OCI-LY7 (cell line): Measurements from ENCODE around the gene TMEM214. TPM values are rescaled to one million over a fixed set of nuclear protein-coding genes. Genes with fewer than 3 reads are reported as not detected.

Experiments used
- BruUV-seq: library from RNA; stranded (reverse); fragments of 400-500 nt; replicated peaks from 2 replicates; lab custom pipeline; 2021; lab: Mats Ljungman, UMichigan
- CTCF ChIA-PET: fragments of 300-600 bp; sonication (Branson Sonifier 250); formaldehyde crosslinking; loops from one replicate; lab custom pipeline; 2022; ENCODE audit warnings: antibody characterized with exemption; ENCODE audit not compliant: unreplicated experiment; lab: Charles Lee
- POLR2A ChIA-PET: fragments of 300-600 bp; sonication (Branson Sonifier 250); formaldehyde crosslinking; loops from one replicate; lab custom pipeline; 2022; ENCODE audit warnings: antibody characterized with exemption; lab: Charles Lee
- DNase-seq: peaks from one replicate; pipeline ENCODE4 v3.0.0-alpha.2; 2015; ENCODE audit warnings: low spot score
- H2AFZ ChIP-seq: fragments of 200-600 bp; sonication (generic), shearing (Covaris generic); 2 replicates; pipeline ENCODE4 v1.6.1; 2014; ENCODE audit warnings: mild to moderate bottlenecking, antibody characterized with exemption, low read length, moderate library complexity
- H3K27ac ChIP-seq: fragments of 200-600 bp; sonication (generic); 2 replicates; pipeline ENCODE4 v1.5.1; 2014; ENCODE audit warnings: mixed run types, low read depth, mild to moderate bottlenecking, moderate library complexity, low read length, inconsistent platforms; ENCODE audit not compliant: poor library complexity, severe bottlenecking
- H3K36me3 ChIP-seq: fragments of 200-600 bp; sonication (generic); 2 replicates; pipeline ENCODE4 v1.6.1; 2014; ENCODE audit warnings: mild to moderate bottlenecking, antibody characterized with exemption, low read length, moderate library complexity, mixed read lengths; ENCODE audit not compliant: insufficient read depth
- H3K4me1 ChIP-seq: fragments of 200-600 bp; sonication (generic); 2 replicates; pipeline ENCODE4 v1.5.1; 2014; ENCODE audit warnings: mild to moderate bottlenecking, low read length; ENCODE audit not compliant: insufficient read depth, poor library complexity, severe bottlenecking
- H3K4me2 ChIP-seq: fragments of 200-600 bp; sonication (generic); 2 replicates; pipeline ENCODE4 v1.6.1; 2014; ENCODE audit warnings: mild to moderate bottlenecking, low read length
- H3K4me3 ChIP-seq: fragments of 200-600 bp; sonication (generic); 2 replicates; pipeline ENCODE4 v1.5.1; 2014; ENCODE audit warnings: mild to moderate bottlenecking, low read depth, low read length; ENCODE audit not compliant: poor library complexity, severe bottlenecking
- H3K79me2 ChIP-seq: fragments of 200-600 bp; sonication (generic); 2 replicates; pipeline ENCODE4 v1.6.1; 2016; ENCODE audit warnings: low read depth, mild to moderate bottlenecking, low read length, moderate library complexity, mixed read lengths; ENCODE audit not compliant: insufficient read depth
- H3K9me2 ChIP-seq: fragments of 200-600 bp; sonication (generic); 2 replicates; pipeline ENCODE4 v1.6.1; 2016; ENCODE audit warnings: mild to moderate bottlenecking, low read length, mixed read lengths; ENCODE audit not compliant: insufficient read depth
- H3K9me3 ChIP-seq: fragments of 200-600 bp; sonication (generic); 2 replicates; pipeline ENCODE4 v1.6.1; 2014; ENCODE audit warnings: mild to moderate bottlenecking, mixed run types, low read length, mixed read lengths
- H4K20me1 ChIP-seq: fragments of 200-600 bp; sonication (generic); 2 replicates; pipeline ENCODE4 v1.6.1; 2014; ENCODE audit warnings: mild to moderate bottlenecking, antibody characterized with exemption, low read length, moderate library complexity, mixed read lengths; ENCODE audit not compliant: insufficient read depth
- CTCF ChIP-seq: fragments of 200-600 bp; sonication (generic); conservative IDR thresholded peaks from 2 replicates; pipeline ENCODE4 v1.5.1; 2014; ENCODE audit warnings: mild to moderate bottlenecking, antibody characterized with exemption, low read length, moderate library complexity, mixed read lengths
- EZH2phosphoT487 ChIP-seq: fragments of 200-600 bp; sonication (generic); IDR thresholded peaks from 2 replicates; pipeline ENCODE4 v1.6.1; 2018; ENCODE audit warnings: low read depth, borderline replicate concordance, mild to moderate bottlenecking, mixed run types, antibody characterized with exemption, low read length, moderate library complexity, mixed read lengths
- intact Hi-C: fragments of 100-400 bp; cut with micrococcal nuclease; formaldehyde crosslinking; loops from one replicate; pipeline ENCODE4 v1.10.0; 2022; ENCODE audit not compliant: unreplicated experiment
- total RNA-seq, 2 experiments: library from RNA; depleted of rRNA in 1 of 2; stranded (reverse); fragments of >200 nt in 1 of 2; shearing (Covaris generic) in 1 of 2; gene quantifications; 2 replicates each; pipeline ENCODE4 v1.2.3, GENCODE V29; 2014 to 2022

Gene TMEM214
- total RNA-seq, 2 experiments from 2014 or later, result 32.0 to 78.6 TPM

GRCh38 chr2:27072920-27073319 lies 40.2 kb downstream of the TMEM214 start:
- TF ChIP-seq CTCF (no peak), EZH2phosphoT487 (no peak)
- Histone ChIP-seq H3K27ac (peak overlapping the region; percentile 53), H3K79me2 (peaks cover 26% of the 10 kb centered on the region), H3K4me3 (no peak overlapping the region), H3K4me2 (peak overlapping the region; percentile 83), H3K9me3 (no peaks in the 10 kb centered on the region), H2AFZ (no peak overlapping the region), H3K36me3 (peaks cover 26% of the 10 kb centered on the region), H3K4me1 (peaks cover 71% of the 10 kb centered on the region), H4K20me1 (0 out of 2 replicates have a peak, but pooled peaks cover 4% of the 10 kb centered on the region), H3K9me2 (no peaks in the 10 kb centered on the region)
- POLR2A ChIA-PET, result interaction anchor here (1.0 to 3.8 kb wide), 5 partner anchors 9 to 139 kb away, joined by 3 to 18 read pairs (median 4); partner anchors contain the start of genes AGBL5, ATRAID and SLC5A6
- no TSS peak for BruUV-seq
- DNase-seq, result no peak
- intact Hi-C loops, result no loop called here
- CTCF ChIA-PET, result interaction anchor here (0.7 to 1.6 kb wide), 3 partner anchors 9 to 15 kb away, joined by 3 to 4 read pairs (median 3); no protein-coding TSS in a partner anchor

- ChIA-PET CTCF (interaction anchor here (0.9 kb wide), 1 partner anchor 8 kb away, joined by 4 read pairs; no protein-coding TSS in a partner anchor), POLR2A (interaction anchor here (0.8 to 3.8 kb wide), 5 partner anchors 8 to 214 kb away, joined by 3 to 18 read pairs (median 4); partner anchors contain the start of genes AGBL5, ATRAID, KHK and SLC5A6)
- no peaks in the 10 kb centered on the region for H3K9me3 ChIP-seq
- BruUV-seq, result no TSS peak
- intact Hi-C loops, result no loop called here
- H4K20me1 ChIP-seq, result 0 out of 2 replicates have a peak, but pooled peaks cover 4% of the 10 kb centered on the region
- H3K9me2 ChIP-seq, result no peaks in the 10 kb centered on the region
- peak overlapping the region; percentile 28; the same call in 1 of the 2 replicates for H3K4me2 ChIP-seq
- H3K4me3 ChIP-seq, result no peak overlapping the region
- H3K79me2 ChIP-seq, result peaks cover 26% of the 10 kb centered on the region
- peak overlapping the region; percentile 11; the same call in 1 of the 2 replicates for H2AFZ ChIP-seq
- DNase-seq, result no peak
- H3K36me3 ChIP-seq, result peaks cover 17% of the 10 kb centered on the region; the same call in 1 of the 2 replicates
- peaks cover 72% of the 10 kb centered on the region for H3K4me1 ChIP-seq
- no peak for TF ChIP-seq EZH2phosphoT487
- no peak for TF ChIP-seq CTCF
- peak overlapping the region; percentile 81 for H3K27ac ChIP-seq
Measured at GRCh38 chr2:27073782-27074181, 41.0 kb downstream of the TMEM214 start.
